K562 (cell line): ENCODE results near the gene MBD3L4. TPM values are rescaled to one million over a fixed set of nuclear protein-coding genes. Genes with fewer than 3 reads are reported as not detected.

Experiments
- ATAC-seq: fragments of 200-7000 bp; cut with Tn5 transposase; 3 replicates; pipeline ENCODE4 v1.9.1; 2020; ENCODE audit warnings: moderate library complexity
- BruUV-seq: library from RNA; stranded (reverse); fragments of 400-500 nt; replicated peaks from 2 replicates; lab custom pipeline; 2021; lab: Mats Ljungman, UMichigan
- CTCF ChIA-PET: fragments of 300-600 bp; formaldehyde crosslinking; extraction: SDS; loops from one replicate; lab custom pipeline; 2021; ENCODE audit warnings: low intra/inter-chr PET ratio; lab: Yijun Ruan, JAX
- POLR2A ChIA-PET: fragments of 300-600, 350-650 bp; sonication (Branson Sonifier 250); formaldehyde crosslinking; extraction: SDS; loops from one replicate; lab custom pipeline; 2021; ENCODE audit warnings: antibody characterized with exemption, inconsistent platforms; lab: Yijun Ruan, JAX
- DNase-seq, 4 experiments: peaks; one replicate each; pipeline versions ENCODE4 v3.0.0 to v3.0.0-alpha.2; 2011 to 2018; ENCODE audit warnings: low spot score in 3 of 4, mixed read lengths in 3 of 4; ENCODE audit errors: extremely low read depth in 1 of 4
- FAIRE-seq: peaks from 2 replicates; lab custom pipeline; 2011; peaks lifted over from hg19 to GRCh38; lab: Jason Lieb, UNC
- H2AFZ ChIP-seq: 2 replicates; pipeline ENCODE4 v1.6.0; 2011; ENCODE audit warnings: low read depth, low read length, control low read depth, inconsistent platforms
- H3K27ac ChIP-seq: fragments of 200-600 bp; 3 replicates; pipeline ENCODE4 v1.8.0; 2011; ENCODE audit warnings: low read depth, mild to moderate bottlenecking, control low read depth, inconsistent platforms, low read length, moderate library complexity, mixed read lengths; ENCODE audit errors: extremely low read depth
- H3K27me3 ChIP-seq, 2 experiments: fragments of 300-600 bp in 1 of 2; 2 replicates in 1 of 2; 3 replicates in 1 of 2; pipeline versions ENCODE4 v1.6.0 to v1.8.0; 2011; ENCODE audit warnings: inconsistent platforms in 2 of 2, low read length in 2 of 2, mild to moderate bottlenecking in 1 of 2, mixed read lengths in 1 of 2, moderate library complexity in 1 of 2; ENCODE audit not compliant: control insufficient read depth in 2 of 2, insufficient read depth in 2 of 2
- H3K36me3 ChIP-seq: fragments of 300-600 bp; 3 replicates; pipeline ENCODE4 v1.8.0; 2011; ENCODE audit warnings: mild to moderate bottlenecking, low read length, inconsistent platforms; ENCODE audit not compliant: control insufficient read depth, insufficient read depth
- H3K4me1 ChIP-seq, 2 experiments: fragments of 200-600 bp in 1 of 2; replicated peaks in 1 of 2; 2 replicates in 1 of 2; 3 replicates in 1 of 2; pipeline versions ENCODE4 v1.5.1 to v1.8.0; 2011; ENCODE audit warnings: inconsistent platforms in 2 of 2, low read length in 2 of 2, mild to moderate bottlenecking in 1 of 2, mixed read lengths in 1 of 2, moderate library complexity in 1 of 2; ENCODE audit not compliant: control insufficient read depth in 2 of 2, insufficient read depth in 2 of 2
- H3K4me2 ChIP-seq: 2 replicates; pipeline ENCODE4 v1.6.1; 2011; ENCODE audit warnings: low read length, control low read depth, inconsistent platforms, mixed read lengths; ENCODE audit not compliant: insufficient read depth
- H3K4me3 ChIP-seq: fragments of 200-600 bp; sonication (generic), shearing (Covaris generic); 2 replicates; pipeline ENCODE4 v1.5.1; 2016; ENCODE audit warnings: control low read depth, inconsistent platforms
- H3K79me2 ChIP-seq: fragments of 200-600 bp; 3 replicates; pipeline ENCODE4 v1.8.0; 2011; ENCODE audit warnings: low read length, inconsistent platforms; ENCODE audit not compliant: control insufficient read depth, insufficient read depth
- H3K9ac ChIP-seq, 2 experiments: 2 replicates each; pipeline versions ENCODE4 v1.6.0 to v1.6.1; 2011; ENCODE audit warnings: low read depth in 2 of 2, low read length in 2 of 2, control low read depth in 1 of 2, inconsistent platforms in 1 of 2, mild to moderate bottlenecking in 1 of 2, mixed read lengths in 1 of 2; ENCODE audit not compliant: insufficient read depth in 1 of 2
- H3K9me1 ChIP-seq: one replicate; pipeline ENCODE4 v1.6.0; 2011; ENCODE audit warnings: inconsistent platforms, mild to moderate bottlenecking, low read length, moderate library complexity; ENCODE audit not compliant: control insufficient read depth, insufficient read depth
- H3K9me3 ChIP-seq: replicated peaks from 2 replicates; pipeline ENCODE4 v1.5.1; 2011; ENCODE audit warnings: low read depth, low read length, inconsistent platforms; ENCODE audit not compliant: control insufficient read depth, insufficient read depth
- H4K20me1 ChIP-seq: replicated peaks from 2 replicates; pipeline ENCODE4 v1.6.1; 2011; ENCODE audit warnings: low read length, inconsistent platforms, mixed read lengths; ENCODE audit not compliant: control insufficient read depth, insufficient read depth
- BRCA1 ChIP-seq, 2 experiments: fragments of 450-650 bp in 1 of 2; sonication (generic) in 1 of 2; formaldehyde crosslinking in 1 of 2; IDR thresholded peaks; 2 replicates each; pipeline versions ENCODE4 v1.5.0 to v1.6.1; 2017 to 2020; ENCODE audit warnings: mild to moderate bottlenecking in 1 of 2, missing genetic modification reagents in 1 of 2
- CCNT2 ChIP-seq: IDR thresholded peaks from 2 replicates; pipeline ENCODE4 v1.6.1; 2011; ENCODE audit warnings: borderline replicate concordance, low read depth, mild to moderate bottlenecking, moderate library complexity, mixed read lengths, low read length; ENCODE audit not compliant: insufficient read length; ENCODE audit errors: extremely low read depth
- FOXA1 ChIP-seq: fragments of 450-650 bp; IDR thresholded peaks from 2 replicates; pipeline ENCODE4 v1.6.1; 2016; ENCODE audit warnings: mild to moderate bottlenecking, borderline replicate concordance
- HMG20B ChIP-seq: fragments of 250-450 bp; sonication (Bioruptor Pico); IDR thresholded peaks from 2 replicates; pipeline ENCODE4 v1.5.0; 2021; ENCODE audit warnings: mild to moderate bottlenecking
- MCM3 ChIP-seq: fragments of 450-650 bp; IDR thresholded peaks from 2 replicates; pipeline ENCODE4 v1.6.1; 2016
- PHB2 ChIP-seq: fragments of 450-650 bp; IDR thresholded peaks from 2 replicates; pipeline ENCODE4 v1.6.1; 2017; ENCODE audit warnings: low read depth
- PRMT5 ChIP-seq: sonication (generic); formaldehyde crosslinking; IDR thresholded peaks from 2 replicates; pipeline ENCODE4 v1.5.0; 2020; ENCODE audit warnings: missing genetic modification reagents
- RBM25 ChIP-seq: fragments of 200-400 bp; formaldehyde crosslinking; IDR thresholded peaks from 2 replicates; pipeline ENCODE4 v1.6.1; 2018; ENCODE audit warnings: low read length, low read depth, moderate library complexity; ENCODE audit not compliant: severe bottlenecking
- SP1 ChIP-seq: sonication (generic); formaldehyde crosslinking; IDR thresholded peaks from 2 replicates; pipeline ENCODE4 v1.8.1; 2022; ENCODE audit warnings: mild to moderate bottlenecking, missing genetic modification reagents
- ZNF121 ChIP-seq: sonication (generic); formaldehyde crosslinking; conservative IDR thresholded peaks from 2 replicates; pipeline ENCODE4 v1.8.0; 2022; ENCODE audit warnings: missing genetic modification reagents
- ZNF77 ChIP-seq: fragments of 250-450 bp; sonication (Bioruptor Pico); IDR thresholded peaks from 2 replicates; pipeline ENCODE4 v1.5.0; 2020
- WGBS: fragments of 100-300 bp; shearing (Covaris generic); methylation state at CpG from one replicate; pipeline ENCODE4 v1.1.6; 2016; ENCODE audit warnings: low coverage, mixed read lengths; ENCODE audit not compliant: insufficient coverage; ENCODE audit errors: missing lambda C conversion rate; 5-methylcytosine and 5-hydroxymethylcytosine counted together
- in situ Hi-C: fragments of 300-500 bp; cut with MboI; formaldehyde crosslinking; loops from 4 replicates; pipeline ENCODE4 v1.15.0; 2018; ENCODE audit warnings: inconsistent platforms, mixed read lengths
- intact Hi-C: fragments of 100-400 bp; cut with micrococcal nuclease; formaldehyde crosslinking; loops from 2 replicates; pipeline ENCODE4 v1.14.2; 2022
- polyA plus RNA-seq, 8 experiments: library from polyadenylated mRNA; depleted of rRNA in 4 of 8; stranded (reverse) in 5 of 8; unstranded in 3 of 8; fragments of >200 nt; fragmentation: Nextera tagmentation in 2 of 8; fragmentation: Illumina TruSeq in 1 of 8; extraction: Ambion mirVana in 2 of 8; extraction: Trizol in 1 of 8; gene quantifications; 2 replicates each; pipeline versions ENCODE4 v1.2.1 to v1.2.3, GENCODE V29; 2011 to 2014; ENCODE audit warnings: inconsistent platforms in 1 of 8, missing spikeins in 1 of 8
- total RNA-seq, 7 experiments: library from RNA; depleted of rRNA in 6 of 7; stranded (reverse); fragments of >200 nt in 6 of 7; fragmentation: Illumina TruSeq in 2 of 7; extraction: Trizol in 2 of 7; gene quantifications; 2 replicates each; pipeline versions ENCODE4 v1.2.1 to v1.2.3, GENCODE V29; 2011 to 2021; ENCODE audit warnings: low replicate concordance in 1 of 7
- TF ChIP-seq, protein P1 (sequence below): sonication (generic); formaldehyde crosslinking; IDR thresholded peaks from 2 replicates; pipeline ENCODE4 v1.4.0; 2020; ENCODE audit warnings: mild to moderate bottlenecking, missing genetic modification reagents

MBD3L4 gene
- total and polyA plus RNA-seq, 9 of the 15 experiments (the other 6 are each of a cell fraction or from before 2014, with no cell fraction given) = not detected

DNA sequence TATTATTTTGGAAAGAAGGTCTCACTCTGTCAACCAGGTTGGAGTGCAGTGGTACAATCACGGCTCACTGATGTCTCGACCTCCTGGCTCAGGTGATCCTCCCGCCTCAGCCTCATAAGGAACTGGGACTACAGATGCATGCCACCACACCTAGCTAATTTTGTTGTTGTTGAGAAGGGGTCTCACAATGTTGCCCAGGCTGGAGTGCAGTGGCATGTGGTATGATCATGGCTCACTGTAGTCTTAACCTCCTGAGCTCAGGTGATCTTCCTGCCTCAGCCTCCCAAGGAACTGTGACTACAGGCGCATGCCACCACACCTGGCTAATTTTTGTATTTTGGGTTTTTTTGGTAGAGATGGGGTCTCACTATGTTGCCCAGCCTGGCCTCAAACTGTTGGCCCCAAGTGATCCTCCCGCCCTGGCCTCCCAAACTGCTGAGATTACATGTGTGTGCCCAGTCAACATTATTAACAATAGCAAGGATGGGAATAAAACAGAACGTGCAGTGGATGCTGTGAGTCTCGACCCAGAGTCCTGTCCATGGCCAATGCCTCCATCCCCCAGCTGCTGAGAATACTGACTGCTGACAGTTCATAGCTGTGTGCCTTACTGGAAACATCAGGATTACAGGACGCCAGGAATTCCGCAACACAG, 23.9 kb upstream of the MBD3L4 start:
- intact Hi-C loops (no loop called here), in situ Hi-C loops (no loop called here)
- DNase-seq (no peak), ATAC-seq (no peak), FAIRE-seq (no peak)
- no peaks in the 10 kb centered on the region for H4K20me1 ChIP-seq
- H3K9ac ChIP-seq = no peak overlapping the region
- no TSS peak for BruUV-seq
- no peaks in the 10 kb centered on the region for H3K36me3 ChIP-seq
- H3K4me3 ChIP-seq = no peak overlapping the region
- H3K4me1 ChIP-seq = peaks cover 3% of the 10 kb centered on the region in 2 experiments; a peak in 2 of 5 replicates
- H3K4me2 ChIP-seq = no peak overlapping the region
- H3K9me1 ChIP-seq = no peaks in the 10 kb centered on the region
- H3K27ac ChIP-seq = no peak overlapping the region
- H3K79me2 ChIP-seq = no peaks in the 10 kb centered on the region
- H3K9me3 ChIP-seq = no peaks in the 10 kb centered on the region
- H3K27me3 ChIP-seq = no peaks in the 10 kb centered on the region
- TF ChIP-seq ZNF121 (peak; percentile 81), PHB2 (no peak), HMG20B (CRISPR knock-in tag) (no peak), BRCA1 (IDR thresholded peaks at IDR 0.05) (no peak), BRCA1 (CRISPR knock-in tag; IDR thresholded peaks at IDR 0.05) (no peak), MCM3 (no peak), SP1 (CRISPR knock-in tag) (no peak), ZNF77 (CRISPR knock-in tag) (no peak), RBM25 (peak; percentile 44), PRMT5 (no peak), FOXA1 (no peak), CCNT2 (no peak)
- TF ChIP-seq, protein P1, sequence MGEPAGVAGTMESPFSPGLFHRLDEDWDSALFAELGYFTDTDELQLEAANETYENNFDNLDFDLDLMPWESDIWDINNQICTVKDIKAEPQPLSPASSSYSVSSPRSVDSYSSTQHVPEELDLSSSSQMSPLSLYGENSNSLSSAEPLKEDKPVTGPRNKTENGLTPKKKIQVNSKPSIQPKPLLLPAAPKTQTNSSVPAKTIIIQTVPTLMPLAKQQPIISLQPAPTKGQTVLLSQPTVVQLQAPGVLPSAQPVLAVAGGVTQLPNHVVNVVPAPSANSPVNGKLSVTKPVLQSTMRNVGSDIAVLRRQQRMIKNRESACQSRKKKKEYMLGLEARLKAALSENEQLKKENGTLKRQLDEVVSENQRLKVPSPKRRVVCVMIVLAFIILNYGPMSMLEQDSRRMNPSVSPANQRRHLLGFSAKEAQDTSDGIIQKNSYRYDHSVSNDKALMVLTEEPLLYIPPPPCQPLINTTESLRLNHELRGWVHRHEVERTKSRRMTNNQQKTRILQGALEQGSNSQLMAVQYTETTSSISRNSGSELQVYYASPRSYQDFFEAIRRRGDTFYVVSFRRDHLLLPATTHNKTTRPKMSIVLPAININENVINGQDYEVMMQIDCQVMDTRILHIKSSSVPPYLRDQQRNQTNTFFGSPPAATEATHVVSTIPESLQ (CRISPR knock-in tag) = no peak
- CTCF ChIA-PET = no interaction called here
- POLR2A ChIA-PET = no interaction called here
- 11% methylated on average over 9 of the region's 9 CpGs for WGBS
- no peak overlapping the region for H2AFZ ChIP-seq
